LNCaP clone FGC (cell line): ENCODE data around the gene EPHB1.

ENCODE experiments used
- DNase-seq: peaks from one replicate; pipeline ENCODE4 v3.0.0-alpha.2; 2011; ENCODE audit warnings: low read depth
- H3K4me3 ChIP-seq: 2 replicates; pipeline ENCODE4 v1.5.1; 2011; ENCODE audit warnings: mild to moderate bottlenecking, low read depth, low read length, control low read depth
- TF ChIP-seq, protein P1 (sequence below): IDR thresholded peaks from 2 replicates; pipeline ENCODE4 v1.5.1; 2012; ENCODE audit warnings: mild to moderate bottlenecking; ENCODE audit not compliant: control insufficient read depth, insufficient read depth; ENCODE audit errors: extremely low read depth

Gene EPHB1

DNA sequence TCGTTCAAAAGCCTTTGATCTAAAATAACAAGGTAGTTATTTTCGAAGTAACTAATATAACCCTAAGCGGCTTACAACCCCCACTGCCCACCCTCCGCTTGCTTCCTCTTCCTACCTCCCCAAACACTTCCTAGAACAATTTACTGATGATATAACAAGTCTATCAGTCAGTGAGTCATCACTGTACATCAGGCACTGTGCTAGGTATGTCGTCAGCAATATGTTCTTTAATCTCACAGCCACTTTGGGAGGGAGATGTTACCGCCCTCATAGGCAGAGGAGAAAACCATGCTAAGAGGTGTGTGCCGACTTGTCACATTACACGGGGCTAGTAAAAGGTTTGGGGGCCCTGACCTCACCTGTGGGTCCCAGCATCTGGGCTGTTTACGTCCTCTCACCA lies 381.8 kb downstream of the EPHB1 start:
- TF ChIP-seq, protein P1, sequence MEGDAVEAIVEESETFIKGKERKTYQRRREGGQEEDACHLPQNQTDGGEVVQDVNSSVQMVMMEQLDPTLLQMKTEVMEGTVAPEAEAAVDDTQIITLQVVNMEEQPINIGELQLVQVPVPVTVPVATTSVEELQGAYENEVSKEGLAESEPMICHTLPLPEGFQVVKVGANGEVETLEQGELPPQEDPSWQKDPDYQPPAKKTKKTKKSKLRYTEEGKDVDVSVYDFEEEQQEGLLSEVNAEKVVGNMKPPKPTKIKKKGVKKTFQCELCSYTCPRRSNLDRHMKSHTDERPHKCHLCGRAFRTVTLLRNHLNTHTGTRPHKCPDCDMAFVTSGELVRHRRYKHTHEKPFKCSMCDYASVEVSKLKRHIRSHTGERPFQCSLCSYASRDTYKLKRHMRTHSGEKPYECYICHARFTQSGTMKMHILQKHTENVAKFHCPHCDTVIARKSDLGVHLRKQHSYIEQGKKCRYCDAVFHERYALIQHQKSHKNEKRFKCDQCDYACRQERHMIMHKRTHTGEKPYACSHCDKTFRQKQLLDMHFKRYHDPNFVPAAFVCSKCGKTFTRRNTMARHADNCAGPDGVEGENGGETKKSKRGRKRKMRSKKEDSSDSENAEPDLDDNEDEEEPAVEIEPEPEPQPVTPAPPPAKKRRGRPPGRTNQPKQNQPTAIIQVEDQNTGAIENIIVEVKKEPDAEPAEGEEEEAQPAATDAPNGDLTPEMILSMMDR, result no peak
- no peak for DNase-seq
- H3K4me3 ChIP-seq, result no peak overlapping the region

DNA sequence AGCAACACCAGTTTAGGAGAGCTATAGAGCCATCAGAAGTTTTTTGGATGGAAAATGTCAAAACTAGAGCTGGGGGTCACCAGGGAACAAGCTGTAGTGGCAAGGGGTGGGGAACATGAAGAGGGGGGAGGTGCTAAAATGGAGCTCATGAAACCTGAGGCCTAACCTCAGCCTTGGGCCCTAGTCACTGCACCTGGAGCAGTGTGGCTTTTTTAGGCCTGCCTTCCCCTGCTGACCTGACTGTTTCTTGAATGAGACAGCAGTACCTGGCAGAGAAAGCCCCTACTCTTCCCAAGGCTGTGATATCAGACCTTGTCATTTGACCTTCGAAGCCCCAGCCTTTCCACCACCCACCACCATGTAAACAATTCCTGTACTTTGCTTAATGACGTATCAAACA lies 383.5 kb downstream of the EPHB1 start:
- no peak for DNase-seq
- TF ChIP-seq, protein P1, result no peak
- no peak overlapping the region for H3K4me3 ChIP-seq

DNA sequence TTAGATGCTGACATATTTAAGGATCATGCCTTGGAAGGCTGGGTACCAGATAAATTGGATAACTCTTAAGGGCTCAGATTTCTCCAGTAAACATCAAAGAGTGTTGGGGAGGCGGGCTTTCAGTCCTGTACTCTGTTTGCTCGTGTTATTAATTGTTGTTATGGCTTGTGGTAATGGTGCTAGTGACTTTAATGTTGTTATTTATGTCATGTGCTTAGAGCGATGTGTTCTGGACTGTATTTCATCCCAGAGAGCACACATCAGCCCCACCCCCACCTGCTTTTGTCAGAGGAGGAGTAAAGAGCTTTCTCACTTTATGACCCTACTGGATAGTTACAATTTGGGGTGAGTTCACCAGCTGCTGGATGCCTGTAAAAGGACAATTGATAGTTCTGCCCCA lies 386.3 kb downstream of the EPHB1 start:
- DNase-seq, result no peak
- TF ChIP-seq, protein P1, result no peak
- no peak overlapping the region for H3K4me3 ChIP-seq

DNA sequence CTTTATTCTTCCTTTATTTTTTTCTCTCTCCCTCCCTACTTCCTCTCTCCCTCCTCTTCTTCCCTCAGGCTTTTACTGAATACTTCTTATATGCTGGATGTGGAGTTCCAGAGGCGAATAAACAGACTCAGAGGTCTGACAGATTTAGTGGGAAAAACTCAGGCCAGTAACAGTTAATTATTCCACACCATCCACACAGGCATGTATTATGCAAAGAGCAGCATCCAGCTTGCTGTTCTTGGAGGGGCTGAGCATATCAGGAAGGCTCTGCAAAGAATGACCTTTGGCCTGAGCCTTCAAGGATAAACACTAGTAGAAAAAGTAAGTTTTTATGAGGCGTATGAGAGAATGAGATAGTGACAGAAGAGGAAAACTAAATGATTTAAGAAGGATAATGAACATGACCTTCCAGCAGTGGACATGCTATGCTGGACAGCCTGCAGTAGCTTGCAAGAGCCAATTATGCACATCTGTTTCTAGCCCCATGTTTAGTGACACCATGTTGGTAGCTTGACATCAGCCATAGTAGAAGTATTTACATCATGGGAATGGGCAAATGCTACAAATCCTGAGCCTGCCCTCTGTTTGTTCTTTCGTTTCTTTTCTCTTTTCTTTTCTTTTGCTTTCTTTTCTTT lies 387.4 kb downstream of the EPHB1 start:
- no peak overlapping the region for H3K4me3 ChIP-seq
- no peak for DNase-seq
- TF ChIP-seq, protein P1, result no peak

DNA sequence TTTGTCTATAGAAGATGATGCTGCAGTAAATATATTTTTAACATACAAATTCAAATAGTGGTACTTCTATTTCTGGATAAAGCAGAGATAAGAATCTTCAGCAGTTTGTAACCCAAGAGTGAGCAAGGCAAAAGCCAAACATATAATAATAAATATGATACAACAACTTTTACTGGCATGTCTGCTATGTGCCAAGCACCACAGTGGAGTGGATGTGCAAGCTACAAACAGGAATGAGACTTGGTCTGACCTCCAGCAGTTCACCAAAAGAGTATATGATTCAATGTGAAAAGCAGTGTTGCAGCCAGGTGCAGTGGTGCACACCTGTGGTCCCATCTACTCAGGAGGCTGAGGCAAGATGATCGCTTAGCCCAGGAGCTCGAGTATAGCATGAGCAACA lies 395.6 kb downstream of the EPHB1 start:
- H3K4me3 ChIP-seq, result no peak overlapping the region
- TF ChIP-seq, protein P1, result no peak
- DNase-seq, result no peak

DNA sequence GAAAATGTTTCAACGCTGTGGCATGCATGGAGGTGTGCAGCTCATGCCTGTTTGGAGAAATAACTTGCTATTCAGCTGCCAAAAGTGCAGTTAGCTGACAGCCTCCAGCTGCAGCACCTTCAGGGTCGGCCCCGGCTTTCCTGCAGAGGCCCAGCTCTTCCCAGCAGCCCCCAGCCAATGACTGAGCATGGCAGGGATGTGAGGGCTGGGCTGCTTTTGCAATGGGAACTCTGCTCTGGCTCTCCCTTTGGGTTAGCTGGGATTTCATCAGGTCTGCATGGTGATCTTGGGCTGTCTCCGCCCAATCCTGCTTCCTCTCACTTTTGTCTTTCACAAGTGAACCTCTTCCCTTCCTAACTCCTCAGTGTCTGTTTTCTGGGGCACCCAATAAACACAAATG lies 396.6 kb downstream of the EPHB1 start:
- no peak for DNase-seq
- TF ChIP-seq, protein P1, result no peak
- no peak overlapping the region for H3K4me3 ChIP-seq

DNA sequence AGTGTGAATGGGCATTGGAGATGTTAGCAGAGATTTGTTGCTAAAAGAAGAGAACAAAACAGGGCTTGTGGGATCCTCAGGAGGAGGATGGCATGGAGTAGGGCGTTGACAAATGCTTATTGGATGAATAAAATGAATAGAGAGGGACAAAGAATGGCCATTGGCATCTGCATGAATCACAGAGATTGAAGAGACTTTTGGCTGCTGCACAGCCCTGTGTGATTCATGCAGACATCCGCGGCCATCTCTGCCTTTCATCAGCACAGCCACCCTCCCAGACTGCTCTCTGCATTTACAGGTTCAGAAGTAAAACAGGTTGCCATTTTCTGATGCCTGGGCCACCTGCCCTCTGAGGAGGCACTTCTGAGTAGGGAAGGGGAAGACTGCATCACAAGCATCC lies 397.9 kb downstream of the EPHB1 start:
- H3K4me3 ChIP-seq, result no peak overlapping the region
- TF ChIP-seq, protein P1, result no peak
- DNase-seq, result no peak
